GM21737 (cell line): ENCODE results near the gene MYO5A.
"Not testable (repeated sequence)": the region's sequence is repeated elsewhere in the genome, so short reads cannot be mapped to it uniquely, and the experiment has no call there.

ENCODE experiments used
- ATAC-seq: cut with Tn5 transposase; IDR thresholded peaks from one replicate; pipeline ENCODE4 v1.9.1; 2021; ENCODE audit warnings: mild to moderate bottlenecking, moderate library complexity; ENCODE audit not compliant: unreplicated experiment

MYO5A gene

DNA sequence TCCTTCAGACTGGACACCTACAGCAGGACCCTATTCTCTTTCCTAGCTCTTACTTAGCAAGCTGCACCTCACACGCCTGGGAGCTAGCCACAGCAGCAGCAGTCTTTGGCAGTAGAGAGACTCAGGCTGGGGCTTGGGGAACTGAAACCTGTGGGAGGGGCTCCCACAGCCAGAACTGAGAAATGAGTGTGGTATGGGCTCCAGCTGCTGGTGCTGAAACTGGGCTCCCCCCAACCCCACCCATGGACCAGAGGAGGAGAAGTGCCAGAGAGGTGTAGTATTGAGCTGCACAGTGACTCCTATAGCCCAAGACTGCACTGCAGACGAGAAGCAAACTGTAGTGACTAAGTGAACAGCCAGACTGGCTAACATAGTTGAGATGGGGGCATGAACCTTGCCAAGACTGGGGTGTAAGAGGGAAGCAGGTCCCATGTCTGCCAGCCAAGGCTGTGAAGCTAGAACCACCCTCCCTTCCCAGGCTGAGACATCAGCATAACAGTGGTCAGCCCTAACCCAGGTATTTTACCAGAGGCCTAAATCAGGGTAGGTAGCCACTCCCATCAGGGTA, 62.5 kb downstream of the MYO5A start:
- peak; percentile 94 for ATAC-seq

DNA sequence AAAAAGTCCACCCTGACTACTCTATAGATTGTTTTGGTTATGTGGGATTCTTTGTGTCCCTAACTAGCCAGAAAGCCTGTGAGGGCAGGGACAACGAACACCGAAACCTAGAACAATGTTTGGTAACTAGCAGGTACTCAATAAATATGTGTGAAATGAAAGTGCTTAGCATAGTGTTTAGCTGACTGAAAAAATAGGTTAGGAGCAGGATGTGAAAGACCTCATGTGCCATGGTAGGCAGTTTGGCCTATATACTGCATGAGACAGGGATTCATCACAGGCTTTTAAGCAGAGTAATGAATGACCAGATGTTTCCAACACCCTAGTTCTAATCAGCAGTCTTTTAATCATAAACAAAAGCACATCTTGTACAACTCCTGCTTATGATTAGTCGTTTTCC, 64.2 kb downstream of the MYO5A start:
- ATAC-seq = peak; percentile 57

- no peak for ATAC-seq
These were observed 64.6 kb downstream of the MYO5A start for GRCh38 chr15:52464040-52464439.

DNA sequence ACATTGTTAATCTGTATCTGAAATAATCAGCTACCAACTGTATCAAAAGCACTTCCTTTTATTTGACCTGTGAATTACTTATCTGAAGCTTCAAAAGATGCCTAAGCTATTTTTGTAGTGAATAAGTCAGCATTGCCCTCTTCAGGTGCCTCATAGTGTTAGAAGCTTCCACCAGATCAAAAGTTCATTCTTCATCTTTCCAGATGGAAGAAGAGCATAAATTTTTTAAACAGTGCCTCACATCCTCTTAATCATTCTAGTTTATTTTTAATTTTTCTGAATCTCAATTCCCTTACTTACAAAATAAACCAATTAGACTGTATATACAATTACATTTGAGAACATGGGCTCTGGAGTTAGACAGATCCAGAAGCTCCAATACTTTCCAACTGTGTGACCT, 65.0 kb downstream of the MYO5A start:
- ATAC-seq = no peak

- ATAC-seq = no peak
These were observed 65.8 kb downstream of the MYO5A start for GRCh38 chr15:52462806-52463360.

DNA sequence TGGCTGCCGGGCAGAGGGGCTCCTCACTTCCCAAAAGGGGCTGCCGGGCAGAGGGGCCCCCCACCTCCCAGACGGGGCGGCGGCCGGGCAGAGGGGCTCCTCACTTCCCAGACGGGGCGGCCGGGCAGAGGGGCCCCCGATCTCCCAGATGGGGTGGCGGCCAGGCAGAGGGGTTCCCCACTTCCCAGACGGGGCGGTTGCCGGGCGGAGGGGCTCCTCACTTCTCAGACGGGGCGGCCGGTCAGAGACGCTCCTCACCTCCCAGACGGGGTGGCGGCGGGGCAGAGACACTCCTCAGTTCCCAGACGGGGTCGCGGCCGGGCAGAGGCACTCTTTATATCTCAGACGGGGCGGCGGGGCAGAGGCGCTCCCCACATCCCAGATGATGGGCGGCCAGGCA, 69.0 kb downstream of the MYO5A start:
- not testable (repeated sequence) for ATAC-seq

DNA sequence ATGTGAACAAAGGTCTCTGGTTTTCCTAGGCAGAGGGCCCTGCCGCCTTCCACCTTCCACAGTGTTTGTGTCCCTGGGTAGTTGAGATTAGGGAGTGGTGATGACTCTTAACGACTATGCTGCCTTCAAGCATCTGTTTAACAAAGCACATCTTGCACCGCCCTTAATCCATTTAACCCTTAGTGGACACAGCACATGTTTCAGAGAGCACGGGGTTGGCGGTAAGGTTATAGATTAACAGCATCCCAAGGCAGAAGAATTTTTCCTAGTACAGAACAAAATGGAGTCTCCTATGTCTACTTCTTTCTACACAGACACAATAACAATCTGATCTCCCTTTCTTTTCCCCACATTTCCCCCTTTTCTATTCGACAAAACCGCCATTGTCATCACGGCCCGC, 69.4 kb downstream of the MYO5A start:
- ATAC-seq = not testable (repeated sequence)

- no peak for ATAC-seq
These were observed 80.4 kb downstream of the MYO5A start for GRCh38 chr15:52448011-52448890.

GRCh38 chr15:52445954-52446353, 82.7 kb downstream of the MYO5A start:
- ATAC-seq = no peak

DNA sequence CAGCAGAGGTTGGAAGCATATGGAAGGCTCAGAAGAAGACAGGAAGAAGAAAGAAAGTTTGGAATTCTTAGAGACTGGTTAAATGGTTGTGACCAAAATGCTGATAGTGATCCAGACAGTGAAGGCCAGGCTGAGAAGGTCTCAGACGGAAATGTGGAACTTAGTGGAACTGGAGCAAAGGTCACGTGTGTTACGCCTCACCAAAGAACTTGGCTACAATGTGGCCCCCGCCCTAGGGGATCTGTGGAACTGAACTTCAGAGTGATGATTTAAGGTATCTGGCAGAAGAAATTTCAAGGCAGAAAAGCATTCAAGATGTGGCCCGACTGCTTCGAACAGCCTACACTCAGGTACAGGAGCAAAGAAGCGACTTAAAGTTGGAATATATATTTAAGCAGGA, 83.1 kb downstream of the MYO5A start:
- no peak for ATAC-seq

- ATAC-seq = not testable (repeated sequence)
These were observed 85.5 kb downstream of the MYO5A start for GRCh38 chr15:52443205-52443604.

GRCh38 chr15:52441841-52442240, 86.8 kb downstream of the MYO5A start:
- no peak for ATAC-seq

DNA sequence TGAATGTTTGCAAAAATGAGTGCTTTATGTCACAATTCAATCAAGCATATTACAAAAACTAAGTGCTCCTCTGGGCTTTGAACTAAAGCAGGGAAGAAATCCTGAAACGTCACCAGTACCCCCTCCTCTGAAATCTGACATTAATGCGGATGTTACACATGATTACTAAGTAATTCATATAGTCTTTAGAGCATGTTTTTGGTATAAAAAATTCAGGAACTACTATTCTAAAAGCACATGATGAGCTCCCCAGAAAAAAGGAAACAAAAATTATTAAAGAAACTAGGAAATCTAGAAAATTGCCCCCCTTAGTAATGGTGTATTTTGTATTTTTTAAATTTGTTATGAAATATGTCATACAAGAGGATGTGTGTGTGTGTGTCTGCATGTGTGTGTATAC, 87.7 kb downstream of the MYO5A start:
- ATAC-seq = no peak

DNA sequence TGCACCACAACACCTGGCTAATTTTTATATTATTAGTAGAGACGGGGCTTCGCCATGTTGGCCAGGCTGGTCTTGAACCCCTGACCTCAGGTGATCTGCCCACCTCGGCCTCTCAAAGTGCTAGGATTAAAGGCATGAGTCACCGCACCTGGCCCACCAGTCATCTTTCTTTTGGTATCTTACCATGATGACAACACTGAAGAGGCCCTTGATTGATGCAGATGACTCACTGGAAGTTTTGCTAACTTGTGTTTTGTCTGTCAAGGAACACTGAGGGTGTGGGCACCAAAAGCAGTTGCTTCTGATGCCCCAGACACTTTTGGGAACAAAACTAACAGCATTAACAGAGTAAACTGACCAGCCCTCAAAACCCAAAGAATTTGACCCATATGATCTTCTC, 88.3 kb downstream of the MYO5A start:
- ATAC-seq = no peak

DNA sequence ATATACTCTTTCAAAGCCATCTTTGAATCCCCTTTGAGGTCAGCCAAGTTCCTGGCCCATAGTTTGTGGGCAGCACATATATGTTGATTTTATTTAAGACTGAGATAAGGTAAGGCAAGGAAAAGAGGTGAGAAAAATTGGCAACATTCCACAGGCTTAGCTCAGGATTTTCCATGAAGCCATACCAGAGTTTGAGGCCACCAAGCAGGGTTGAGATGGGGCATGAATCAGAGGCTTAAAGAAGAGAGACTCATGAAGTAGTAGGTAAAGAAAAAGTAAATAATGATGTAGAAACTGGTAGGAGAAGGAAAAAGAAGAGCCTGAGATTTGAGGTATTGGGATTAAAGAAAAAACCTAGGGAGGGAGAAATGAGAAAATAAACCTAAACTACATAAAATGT, 89.2 kb downstream of the MYO5A start:
- no peak for ATAC-seq

- not testable (repeated sequence) for ATAC-seq
These were observed 89.6 kb downstream of the MYO5A start for GRCh38 chr15:52439042-52439441.

GRCh38 chr15:52438047-52438446, 90.6 kb downstream of the MYO5A start:
- ATAC-seq = no peak

DNA sequence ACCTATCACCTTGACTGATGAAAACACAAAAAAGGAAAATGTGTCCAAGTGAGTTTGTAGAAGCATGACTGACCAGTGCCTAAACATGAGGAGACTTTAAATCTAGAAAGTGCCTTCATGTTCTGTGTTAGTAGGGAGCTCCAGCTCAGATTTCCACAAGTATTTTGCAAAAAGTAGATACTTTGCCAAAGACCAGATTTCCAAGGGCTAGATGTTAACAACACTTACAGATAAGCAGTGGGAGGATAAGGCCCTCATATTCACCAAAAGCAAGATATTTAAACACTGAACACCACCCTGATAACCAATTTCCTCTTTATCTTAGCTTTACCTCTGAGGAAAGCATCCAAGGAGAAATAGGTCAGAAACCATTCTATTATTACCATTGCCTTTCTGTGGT, 91.0 kb downstream of the MYO5A start:
- no peak for ATAC-seq

- ATAC-seq = no peak
These were observed 91.7 kb downstream of the MYO5A start for GRCh38 chr15:52436981-52437380.

- no peak for ATAC-seq
These were observed 93.8 kb downstream of the MYO5A start for GRCh38 chr15:52434885-52435284.

- ATAC-seq = no peak
These were observed 100.4 kb downstream of the MYO5A start for GRCh38 chr15:52428297-52428696.

DNA sequence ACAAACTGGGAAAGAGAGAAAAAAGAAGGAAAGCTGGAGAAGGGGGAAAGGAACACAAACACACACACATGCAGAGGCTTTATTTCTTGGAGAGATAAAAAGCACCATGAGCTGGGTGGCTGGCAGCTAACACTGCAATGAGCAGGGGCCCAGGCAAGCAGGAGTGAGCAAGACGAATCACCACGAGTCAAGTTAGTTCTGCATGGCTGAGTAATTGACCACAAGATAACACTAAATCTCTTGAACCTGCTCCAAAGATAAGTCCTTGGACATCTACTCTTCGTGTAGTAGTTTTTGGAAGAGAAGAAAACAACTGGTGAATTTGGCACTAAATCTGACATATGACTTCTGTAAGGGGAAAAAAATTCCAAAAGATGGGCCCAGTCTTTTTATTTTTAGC, 100.9 kb downstream of the MYO5A start:
- no peak for ATAC-seq
